Right lobe of liver (tissue), 6 donors: ENCODE data around the gene SRPK2. TPM values are rescaled to one million over a fixed set of nuclear protein-coding genes. Genes with fewer than 3 reads are reported as not detected.

Source experiments
- ATAC-seq, 4 donors: fragments of 200-7000 bp; cut with Tn5 transposase; one replicate each; pipeline ENCODE4 v1.9.1; 2020; ENCODE audit warnings: mild to moderate bottlenecking in 4 of 4, moderate library complexity in 4 of 4
- DNase-seq, 3 donors: peaks; one replicate each; pipeline ENCODE4 v3.0.0-alpha.2; 2020
- H3K27ac ChIP-seq, 3 donors: fragments of 200-600 bp; one replicate each; pipeline ENCODE4 v1.8.0; 2022
- H3K27me3 ChIP-seq, 2 donors: fragments of 200-600 bp; one replicate each; pipeline ENCODE4 v1.8.0; 2022
- H3K36me3 ChIP-seq, 4 donors: fragments of 200-600 bp; sonication (generic) in 1 of 4; one replicate each; pipeline versions ENCODE4 v1.5.1 to v1.8.0; 2017 to 2022; ENCODE audit warnings: control low read depth in 1 of 4
- H3K4me1 ChIP-seq, 4 donors: fragments of 200-600 bp; sonication (generic) in 1 of 4; one replicate each; pipeline versions ENCODE4 v1.5.1 to v1.8.0; 2017 to 2022; ENCODE audit warnings: control low read depth in 1 of 4
- H3K4me3 ChIP-seq, 3 donors: fragments of 200-600 bp; one replicate each; pipeline ENCODE4 v1.8.0; 2022
- H3K9me3 ChIP-seq, 4 donors: fragments of 200-600 bp; sonication (generic) in 1 of 4; one replicate each; pipeline versions ENCODE4 v1.5.1 to v1.8.0; 2017 to 2022; ENCODE audit warnings: control low read depth in 1 of 4
- CTCF ChIP-seq, 4 donors: fragments of 200-600 bp in 3 of 4; fragments of 450-650 bp in 1 of 4; IDR thresholded peaks; one replicate each; pipeline versions ENCODE4 v1.5.1 to v1.8.0; 2016 to 2022; ENCODE audit warnings: antibody characterized with exemption in 4 of 4, mild to moderate bottlenecking in 2 of 4
- POLR2A ChIP-seq: fragments of 450-650 bp; IDR thresholded peaks from one replicate; pipeline ENCODE4 v1.6.1; 2017; ENCODE audit warnings: antibody characterized with exemption, mild to moderate bottlenecking
- WGBS: methylation state at CpG from one replicate; pipeline ENCODE4 v1.1.6; 2018; ENCODE audit warnings: low coverage, low lambda C conversion rate; ENCODE audit not compliant: insufficient coverage; ENCODE audit errors: missing lambda C conversion rate; 5-methylcytosine and 5-hydroxymethylcytosine counted together
- intact Hi-C, 2 donors: fragments of 100-400 bp; cut with DNase I; formaldehyde crosslinking; loops; one replicate each; pipeline versions ENCODE4 v1.11.2 to v1.14.1; 2022
- total RNA-seq, 6 experiments: library from RNA; depleted of rRNA in 2 of 6; stranded (reverse); fragments of >200 nt in 2 of 6; fragmentation: NEBNext Ultra II Directional in 3 of 6; extraction: Animal tissue kit (Norgen Biotek cat#: 25700) in 3 of 6; gene quantifications; one replicate each; pipeline versions ENCODE4 v1.1.0 to v1.2.4, GENCODE V29; 2016 to 2023
- donor health status: DM: no; HTN: yes; CAD: no.
- donor health status: DM: no; HTN: no; CAD: no.
- donor health status: DM: no; HTN: no; CAD: no.
- donor health status: DM: no; HTN: yes; CAD: no.
- donor health status: DM: no; HTN: yes; CAD: no.

SRPK2 gene
- total RNA-seq, 6 experiments from 2014 or later: 15.5 to 21.1 (median 18.2) TPM

DNA sequence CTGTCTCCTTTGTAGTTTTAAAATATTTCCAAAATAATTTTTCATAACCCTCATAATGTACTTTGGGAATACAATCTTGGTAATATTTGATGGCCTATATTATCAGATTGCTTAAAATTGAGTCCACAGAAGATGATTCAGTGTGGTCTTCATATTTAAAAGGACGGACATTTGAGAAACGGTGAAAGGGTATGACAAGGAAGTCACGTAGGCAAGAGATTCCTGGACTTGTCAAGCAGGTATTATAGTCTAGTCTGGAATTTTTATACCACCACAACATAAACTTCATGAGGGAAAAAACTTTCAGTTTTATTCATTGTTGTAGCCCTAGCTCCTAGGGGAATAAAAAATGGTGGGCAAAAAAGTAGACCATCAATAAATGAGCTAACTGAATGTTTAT lies 292.4 kb downstream of the SRPK2 start:
- Histone ChIP-seq H3K27ac (no peak overlapping the region), H3K27me3 (no peaks in the 10 kb centered on the region), H3K9me3 (no peaks in the 10 kb centered on the region), H3K4me1 (no peaks in the 10 kb centered on the region), H3K4me3 (no peak overlapping the region), H3K36me3 (peaks cover 0 to 37% (median 9%) of the 10 kb centered on the region in 4 donors)
- ATAC-seq (no peak), DNase-seq (no peak)
- intact Hi-C loops: no loop called here
- WGBS: 96% methylated on average over 3 of the region's 3 CpGs
- TF ChIP-seq CTCF (IDR thresholded peaks at IDR 0.05) (no peak), POLR2A (no peak)

GRCh38 chr7:105094966-105095365 lies 293.8 kb downstream of the SRPK2 start:
- H3K4me1 ChIP-seq: no peaks in the 10 kb centered on the region
- TF ChIP-seq CTCF (IDR thresholded peaks at IDR 0.05) (no peak), POLR2A (no peak)
- intact Hi-C loops: no loop called here
- ATAC-seq (no peak), DNase-seq (no peak)
- H3K9me3 ChIP-seq: no peaks in the 10 kb centered on the region
- H3K36me3 ChIP-seq: peaks cover 0 to 49% (median 11%) of the 10 kb centered on the region in 4 donors
- H3K27me3 ChIP-seq: no peaks in the 10 kb centered on the region
- no peak overlapping the region for H3K4me3 ChIP-seq
- H3K27ac ChIP-seq: no peak overlapping the region

DNA sequence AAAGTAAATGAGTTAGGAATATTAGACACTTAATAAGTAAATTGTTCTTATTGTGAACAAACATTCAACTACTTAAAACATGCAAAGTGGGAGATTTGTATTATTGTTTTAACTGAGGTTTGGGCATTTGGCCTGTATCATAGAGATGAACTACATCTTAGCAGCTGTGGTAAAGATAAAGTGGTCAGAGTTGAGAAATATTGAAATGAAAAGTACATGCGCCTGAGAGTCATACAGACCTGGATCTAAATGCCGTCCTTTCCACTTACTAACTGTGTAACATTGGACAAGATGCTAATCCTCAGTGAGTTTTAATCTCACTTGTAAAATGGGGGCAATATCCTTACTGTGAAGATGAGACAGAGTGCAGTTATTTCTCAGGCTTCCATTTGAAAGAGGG lies 300.3 kb downstream of the SRPK2 start:
- 86% methylated on average over 2 of the region's 2 CpGs for WGBS
- ATAC-seq: no peak
- intact Hi-C loops: no loop called here

DNA sequence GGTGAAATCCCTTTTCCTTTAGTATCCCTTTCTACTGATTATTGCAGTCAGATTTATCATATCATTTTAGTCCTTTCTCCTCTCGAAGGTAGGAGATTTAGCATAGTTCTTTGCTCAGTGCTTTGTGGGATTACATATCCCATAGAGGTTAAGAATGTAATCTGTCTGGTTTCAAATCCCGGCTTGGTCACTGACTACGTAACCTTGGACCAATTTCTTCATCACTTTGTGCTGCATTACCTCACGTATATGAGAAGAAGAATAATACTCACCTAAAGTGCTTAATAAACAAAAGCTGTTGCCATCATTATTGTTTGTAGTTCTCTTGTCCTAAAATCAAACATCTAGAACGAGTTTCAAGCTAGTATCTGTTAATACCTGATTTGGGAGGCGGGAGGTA lies 300.7 kb downstream of the SRPK2 start:
- Histone ChIP-seq H3K36me3 (peaks cover 0 to 51% (median 8%) of the 10 kb centered on the region in 4 donors), H3K9me3 (no peaks in the 10 kb centered on the region), H3K27ac (no peak overlapping the region), H3K4me1 (no peaks in the 10 kb centered on the region), H3K4me3 (no peak overlapping the region), H3K27me3 (no peaks in the 10 kb centered on the region)
- 83% methylated on average over 6 of the region's 6 CpGs for WGBS
- intact Hi-C loops: no loop called here
- ATAC-seq: no peak
- no peak for DNase-seq
- TF ChIP-seq POLR2A (no peak), CTCF (IDR thresholded peaks at IDR 0.05) (no peak)

More for the DNA sequence above, 300.3 kb downstream of the SRPK2 start:
- Histone ChIP-seq H3K4me3 (no peak overlapping the region), H3K27me3 (no peaks in the 10 kb centered on the region), H3K36me3 (peaks cover 0 to 52% (median 7%) of the 10 kb centered on the region in 4 donors), H3K4me1 (no peaks in the 10 kb centered on the region), H3K9me3 (no peaks in the 10 kb centered on the region), H3K27ac (no peak overlapping the region)
- TF ChIP-seq CTCF (IDR thresholded peaks at IDR 0.05): no peak
- TF ChIP-seq POLR2A: no peak
- no peak for DNase-seq

DNA sequence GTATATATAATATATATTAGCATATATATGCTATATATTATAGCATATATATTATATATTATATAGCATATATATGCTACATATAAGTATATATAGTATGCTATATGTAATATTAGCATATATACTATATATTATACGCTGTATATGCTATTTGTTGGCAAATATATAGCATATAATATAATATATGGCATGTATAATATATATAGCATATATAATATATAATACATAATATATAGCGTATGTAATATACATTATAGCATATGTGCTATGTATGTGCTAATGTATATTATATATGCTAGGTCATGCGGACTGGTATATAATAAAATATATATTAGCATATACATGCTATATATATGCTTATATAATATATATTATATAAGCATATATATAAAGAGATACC lies 301.9 kb downstream of the SRPK2 start:
- no peak for ATAC-seq
- TF ChIP-seq POLR2A (no peak), CTCF (IDR thresholded peaks at IDR 0.05) (no peak)

More for the DNA sequence above, 301.9 kb downstream of the SRPK2 start:
- Histone ChIP-seq H3K36me3 (peaks cover 0 to 54% (median 11%) of the 10 kb centered on the region in 4 donors), H3K27ac (no peak overlapping the region), H3K4me3 (no peak overlapping the region), H3K27me3 (no peaks in the 10 kb centered on the region), H3K4me1 (no peaks in the 10 kb centered on the region), H3K9me3 (no peaks in the 10 kb centered on the region)
- DNase-seq: no peak
- 98% methylated on average over 3 of the region's 3 CpGs for WGBS
- intact Hi-C loops: no loop called here
